Globus pallidus (tissue), 1 donor: ENCODE measurements around the gene ALDH9A1.
"Not testable (repeated sequence)": the region's sequence is repeated elsewhere in the genome, so short reads cannot be mapped to it uniquely, and the experiment has no call there.

Source experiments
- DNase-seq: peaks from one replicate; pipeline ENCODE4 v3.0.0-alpha.2; 2015; ENCODE audit warnings: low spot score

ALDH9A1 gene

DNA sequence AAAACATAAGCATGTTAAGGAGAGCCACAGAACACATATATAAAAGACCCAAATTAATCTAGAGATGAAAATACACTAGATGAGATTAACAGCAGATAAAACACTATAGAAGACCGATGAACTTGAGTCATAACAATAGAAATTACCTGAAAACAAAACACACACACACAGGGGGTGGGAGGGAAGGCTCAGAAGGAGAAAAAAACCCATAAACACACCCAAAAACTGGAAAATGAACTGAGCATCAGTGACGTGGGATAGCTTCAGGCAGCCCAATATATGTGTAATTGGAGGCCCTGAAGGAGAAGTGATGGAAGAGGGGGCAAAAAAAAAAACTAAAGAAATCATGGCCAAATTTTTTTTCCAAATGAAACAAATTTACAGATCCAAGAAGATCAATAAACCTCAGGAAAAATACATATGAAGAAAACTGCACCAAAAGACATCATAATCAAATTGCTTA, 11.4 kb downstream of the ALDH9A1 start:
- no peak for DNase-seq

DNA sequence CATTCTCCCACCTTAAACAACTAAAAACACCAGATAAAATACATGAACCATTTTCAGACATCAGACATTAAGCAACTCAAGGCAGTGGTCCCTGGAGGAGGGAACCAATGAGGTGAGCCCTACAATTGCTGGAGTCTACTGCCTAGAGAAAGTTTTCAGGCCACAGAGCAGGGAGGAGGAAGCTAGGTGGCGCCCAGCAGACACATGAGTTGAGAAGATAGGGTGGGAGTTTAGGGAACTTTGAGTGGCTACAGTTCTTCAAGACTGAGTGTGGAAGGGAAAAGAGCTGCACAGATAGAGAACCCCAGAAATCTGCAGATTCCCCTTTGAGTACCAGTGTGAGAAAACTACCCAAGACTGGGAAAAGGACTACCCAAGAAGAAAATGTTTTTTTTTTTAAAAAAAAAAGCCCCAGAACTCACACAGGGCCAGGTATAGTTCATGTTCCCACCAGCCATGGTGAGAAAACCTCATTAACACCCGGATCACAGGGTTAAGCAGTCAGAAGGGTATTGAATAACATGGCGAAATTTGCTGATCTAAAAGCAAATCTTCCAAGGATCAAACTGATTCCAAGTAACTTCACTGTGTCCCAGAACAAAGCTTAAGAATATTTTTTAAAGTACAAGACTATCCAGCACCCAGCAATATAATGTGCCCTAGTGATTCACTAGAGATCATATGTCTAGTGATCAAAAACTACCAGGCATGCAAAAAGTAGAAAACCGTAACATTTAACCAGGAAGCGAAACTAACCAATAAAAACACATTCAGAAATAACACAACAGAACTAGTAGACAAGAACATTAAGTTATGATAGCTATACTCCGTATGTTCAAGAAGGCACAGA, 12.0 kb downstream of the ALDH9A1 start:
- DNase-seq = no peak

DNA sequence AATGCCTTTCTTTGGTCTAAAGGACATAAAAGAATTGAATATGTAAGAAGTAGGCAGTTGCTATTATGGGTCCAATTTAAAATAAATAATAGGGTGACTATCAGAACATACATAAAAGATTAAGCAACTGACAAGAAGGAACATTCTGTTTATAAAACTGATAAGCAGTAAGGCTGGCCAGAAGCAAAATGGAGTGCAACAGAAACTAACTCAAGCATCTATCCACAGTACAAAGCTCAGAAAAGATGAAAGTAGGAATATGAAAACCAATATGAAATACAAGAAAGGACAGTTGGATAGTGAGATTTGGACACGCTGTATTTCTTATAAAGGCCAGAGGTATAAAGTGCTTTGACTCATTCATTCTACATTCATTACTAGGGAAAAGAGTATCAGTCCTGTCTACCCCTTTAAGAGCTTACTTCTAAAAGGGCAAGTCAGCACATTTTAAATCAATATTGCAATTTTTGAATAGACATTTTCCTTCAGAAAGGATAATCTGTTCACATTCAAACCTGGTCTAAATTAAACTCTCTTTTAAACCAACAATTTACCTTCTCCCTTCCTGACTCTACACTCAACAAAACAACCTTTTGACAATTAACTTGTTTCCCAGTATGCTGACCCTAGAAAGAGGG, 14.4 kb downstream of the ALDH9A1 start:
- no peak for DNase-seq

DNA sequence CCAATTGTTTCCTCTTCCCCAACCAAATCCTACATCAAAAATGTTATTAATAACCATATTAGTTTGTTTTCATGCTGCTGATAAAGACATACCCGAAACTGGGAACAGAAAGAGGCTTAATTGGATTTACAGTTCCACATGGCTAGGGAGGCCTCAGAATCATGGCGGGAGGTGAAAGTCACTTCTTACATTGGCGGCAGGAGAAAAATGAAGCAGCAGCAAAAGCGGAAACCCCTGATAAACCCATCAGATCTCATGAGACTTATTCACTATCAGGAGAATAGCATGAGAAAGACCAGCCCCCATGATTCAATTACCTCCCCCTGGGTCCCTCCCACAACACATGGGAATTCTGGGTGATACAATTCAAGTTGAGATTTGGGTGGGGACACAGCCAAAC, 17.6 kb downstream of the ALDH9A1 start:
- not testable (repeated sequence) for DNase-seq

DNA sequence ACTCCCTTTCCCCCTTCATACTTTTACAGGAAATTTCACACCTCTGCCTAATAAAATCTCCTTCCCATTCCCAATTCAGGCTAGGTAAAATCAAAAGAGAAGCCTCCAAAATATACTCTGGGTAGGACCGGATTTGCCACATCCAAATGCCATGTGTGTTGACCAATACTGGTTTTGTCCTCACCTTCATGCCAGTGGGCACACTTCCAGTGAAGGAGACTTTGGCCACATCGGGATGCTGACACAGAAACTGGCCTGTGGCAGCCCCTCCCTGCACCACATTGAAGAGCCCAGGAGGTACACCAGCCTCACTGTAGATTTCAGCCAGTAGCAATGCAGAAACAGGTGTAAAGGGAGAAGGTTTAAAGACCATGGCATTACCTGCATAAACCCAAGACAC, 18.1 kb downstream of the ALDH9A1 start:
- no peak for DNase-seq

DNA sequence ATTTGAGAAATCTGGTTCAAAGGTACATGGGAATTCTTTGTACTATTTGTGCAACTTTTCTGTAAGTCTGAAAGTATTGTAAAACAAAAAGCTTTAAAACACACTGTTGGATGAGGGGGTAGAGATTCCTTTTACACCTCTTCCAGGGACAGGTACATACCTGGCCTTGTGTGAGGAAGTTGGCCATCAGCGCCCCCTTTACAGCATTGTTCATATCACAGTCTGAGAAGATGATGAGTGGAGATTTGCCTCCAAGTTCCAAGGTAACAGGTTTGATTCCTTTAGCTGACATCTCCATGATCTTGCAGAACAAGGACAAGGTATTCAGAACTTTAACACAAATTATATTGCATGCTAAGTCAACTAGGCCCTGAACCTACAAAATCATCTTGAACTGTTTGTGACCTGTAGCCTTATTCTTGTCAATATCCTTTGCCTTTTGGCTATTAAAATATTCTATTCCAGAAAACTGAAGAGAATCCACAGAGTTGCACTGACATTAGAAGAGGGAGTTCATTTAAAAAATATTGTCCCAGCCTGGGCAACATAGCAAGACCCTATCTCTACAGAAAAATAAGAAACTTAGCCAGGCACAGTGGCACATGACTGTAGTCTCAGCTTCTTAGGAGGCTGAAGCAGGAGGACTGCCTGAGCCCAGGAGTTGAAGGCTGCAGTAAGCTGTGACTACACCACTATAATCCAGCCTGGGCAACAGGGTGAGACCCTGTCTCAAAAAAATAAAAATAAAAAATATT, 18.9 kb downstream of the ALDH9A1 start:
- no peak for DNase-seq

DNA sequence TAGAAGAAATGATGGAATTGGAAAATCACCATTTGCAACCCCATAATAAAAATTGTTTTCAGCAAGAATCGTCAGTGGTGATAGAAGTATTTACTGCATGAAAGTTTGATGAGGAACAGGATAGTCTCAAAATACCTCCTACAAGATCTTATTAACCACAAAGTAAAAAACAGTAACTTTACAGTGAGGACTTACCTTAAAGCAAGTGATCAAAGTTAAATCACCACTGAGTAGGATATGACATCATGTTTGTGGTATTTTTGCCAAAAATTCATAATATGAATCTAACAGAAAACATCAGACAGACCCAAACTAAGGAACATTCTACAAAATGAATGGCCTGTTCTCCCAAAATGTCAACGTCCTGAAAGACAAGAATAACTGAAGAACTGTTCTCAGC, 19.9 kb downstream of the ALDH9A1 start:
- DNase-seq = no peak

DNA sequence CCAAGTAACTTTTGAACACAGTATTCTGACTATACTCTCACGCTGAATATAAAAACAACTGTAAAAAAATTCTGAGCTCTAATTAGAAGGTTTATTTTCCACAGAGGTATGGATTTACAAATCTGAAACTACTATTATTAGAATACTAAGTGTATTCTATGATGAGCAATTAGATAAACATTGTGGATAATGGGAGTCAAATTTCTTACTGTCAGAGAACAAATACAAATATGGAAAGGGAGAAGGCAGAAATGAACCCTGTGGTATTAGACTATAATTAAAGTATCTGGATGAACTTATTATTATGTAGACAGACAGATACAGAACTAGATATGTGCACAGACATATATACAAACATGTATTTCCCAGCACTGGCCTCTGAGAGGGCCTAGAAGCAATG, 22.6 kb downstream of the ALDH9A1 start:
- no peak for DNase-seq

DNA sequence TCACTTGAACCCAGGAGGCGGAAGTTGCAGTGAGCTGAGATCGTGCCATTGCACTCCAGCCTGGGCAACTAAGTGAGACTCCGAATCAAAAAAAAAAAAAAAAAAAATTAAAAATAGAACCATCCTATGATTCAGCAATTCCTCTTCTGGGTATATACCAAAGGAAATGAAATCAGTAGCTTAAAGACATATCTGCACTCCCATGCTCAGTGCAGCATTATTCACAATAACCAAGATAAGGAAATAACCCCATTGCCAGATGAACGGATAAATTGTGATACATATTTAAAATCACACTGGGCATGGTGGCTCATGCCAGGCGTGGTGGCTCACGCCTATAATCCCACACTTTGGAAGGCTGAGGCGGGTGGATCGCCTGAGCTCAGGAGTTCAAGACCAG, 23.8 kb downstream of the ALDH9A1 start:
- DNase-seq = no peak

DNA sequence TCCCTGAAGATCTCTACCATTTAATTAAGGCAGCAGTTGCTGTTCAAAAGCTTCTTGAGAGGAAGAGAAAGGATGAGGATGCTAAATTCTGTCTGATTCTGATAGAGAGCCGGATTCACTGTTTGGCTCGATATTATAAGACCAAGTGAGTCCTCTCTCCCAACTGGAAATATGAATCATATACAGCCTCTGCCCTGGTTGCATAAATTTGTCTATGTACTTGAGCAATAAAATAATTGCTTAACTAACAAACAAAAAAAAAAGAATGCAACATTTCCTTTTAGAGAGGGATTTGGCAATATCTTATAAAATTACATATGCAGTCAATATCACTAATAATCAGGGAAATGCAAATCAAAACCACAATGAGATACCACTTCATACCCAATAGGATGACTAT, 26.8 kb downstream of the ALDH9A1 start:
- DNase-seq = no peak

DNA sequence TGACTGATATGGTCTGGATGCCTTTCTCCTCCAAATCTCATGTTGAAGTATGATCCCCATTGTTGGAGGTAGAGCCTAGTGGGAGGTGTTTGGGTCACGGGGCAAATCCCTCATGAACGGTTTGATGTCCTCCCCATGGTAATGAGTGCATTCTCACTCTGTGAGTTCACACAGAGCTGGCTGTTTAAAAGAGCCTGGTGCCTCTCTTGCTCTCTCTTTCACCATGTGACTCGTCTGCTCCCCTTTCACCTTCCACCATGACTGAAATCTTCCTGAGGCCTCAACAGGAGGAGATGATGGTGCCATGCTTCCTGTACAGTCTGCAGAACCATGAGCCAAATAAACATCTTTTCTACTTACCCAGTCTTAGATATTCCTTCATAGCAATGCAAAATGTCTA, 30.2 kb downstream of the ALDH9A1 start:
- no peak for DNase-seq

DNA sequence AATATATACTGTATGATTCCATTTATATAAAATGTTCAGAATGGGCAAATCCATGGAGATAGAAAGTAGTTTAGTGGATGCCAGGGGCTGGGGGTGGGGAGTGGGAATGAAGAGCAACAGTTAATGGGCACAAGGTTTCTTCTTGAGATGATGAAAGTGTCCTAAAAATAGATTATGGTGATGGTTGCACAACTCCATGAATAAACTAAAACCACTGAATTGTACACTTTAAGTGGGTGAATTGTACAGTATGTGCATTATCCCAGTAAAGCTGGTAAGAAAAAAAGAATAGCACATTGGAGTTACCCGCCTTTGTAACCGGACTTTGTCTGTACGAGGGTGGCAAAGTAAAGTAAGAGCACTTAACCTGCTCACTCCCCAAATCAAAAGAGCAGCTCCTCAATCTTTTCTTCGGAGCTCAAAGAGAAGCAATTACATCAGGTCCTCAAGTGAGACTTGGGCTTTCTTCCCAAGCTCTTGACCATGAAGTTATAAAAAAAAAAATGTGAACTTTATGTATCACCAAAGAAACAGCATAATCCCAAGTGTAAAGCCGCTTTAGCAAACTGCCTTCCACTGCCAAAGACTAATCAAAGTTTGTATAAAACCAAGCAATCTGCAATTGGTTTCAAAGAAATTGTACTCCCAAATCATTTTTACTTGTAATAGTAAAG, 32.1 kb downstream of the ALDH9A1 start:
- DNase-seq = no peak

DNA sequence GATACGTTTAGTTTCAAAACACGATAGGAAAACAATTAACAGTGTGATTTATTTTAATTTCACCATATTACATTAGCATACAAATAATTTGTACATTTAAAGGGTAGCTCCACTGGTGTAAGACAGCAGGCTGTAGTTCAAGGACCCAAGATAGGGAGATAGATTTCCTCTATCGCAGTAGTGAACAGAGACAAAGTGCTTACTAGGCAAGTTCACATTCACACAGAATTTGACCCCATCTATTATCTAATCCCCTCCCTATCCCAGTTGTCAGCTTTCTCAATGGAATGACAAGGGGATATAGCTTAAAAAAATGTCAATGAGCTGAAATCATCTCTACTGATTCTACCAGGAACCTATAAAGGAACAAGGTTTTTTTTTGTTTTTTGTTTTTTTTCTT, 36.2 kb downstream of the ALDH9A1 start:
- DNase-seq = no peak

DNA sequence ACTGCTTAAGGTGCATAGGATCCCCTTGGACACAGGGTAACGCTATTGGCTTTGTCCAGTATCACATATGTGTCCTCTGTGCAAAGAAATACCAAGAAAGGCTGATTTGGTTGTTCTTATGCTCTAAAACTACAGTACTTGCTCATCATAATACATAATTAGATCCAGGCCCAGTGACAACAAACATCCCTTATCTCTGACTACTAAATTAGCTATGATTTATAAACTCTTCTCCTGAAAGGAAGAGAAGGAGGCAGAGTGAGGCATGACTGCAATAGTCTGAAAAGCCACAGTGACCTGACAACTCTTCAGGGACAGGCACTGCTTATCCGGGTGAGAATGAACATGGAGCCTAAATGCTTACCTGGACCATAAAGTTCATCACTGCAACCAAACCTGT, 36.7 kb downstream of the ALDH9A1 start:
- DNase-seq = no peak

DNA sequence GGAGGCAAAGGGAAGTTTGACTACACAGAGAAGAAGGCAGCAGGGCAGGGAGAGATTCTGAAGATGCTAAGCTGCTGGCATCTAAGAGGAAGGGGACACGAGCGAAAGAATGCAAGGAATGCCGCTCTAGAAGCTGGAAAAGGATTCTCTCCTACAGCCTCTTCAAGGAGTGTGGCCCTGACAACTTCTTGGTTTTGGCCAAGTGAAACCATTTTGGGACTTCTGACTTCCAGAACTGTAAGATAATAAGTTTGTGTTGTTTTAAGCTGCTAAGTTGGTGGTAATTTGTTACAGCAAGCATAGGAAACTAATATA, 38.8 kb downstream of the ALDH9A1 start:
- DNase-seq = no peak

DNA sequence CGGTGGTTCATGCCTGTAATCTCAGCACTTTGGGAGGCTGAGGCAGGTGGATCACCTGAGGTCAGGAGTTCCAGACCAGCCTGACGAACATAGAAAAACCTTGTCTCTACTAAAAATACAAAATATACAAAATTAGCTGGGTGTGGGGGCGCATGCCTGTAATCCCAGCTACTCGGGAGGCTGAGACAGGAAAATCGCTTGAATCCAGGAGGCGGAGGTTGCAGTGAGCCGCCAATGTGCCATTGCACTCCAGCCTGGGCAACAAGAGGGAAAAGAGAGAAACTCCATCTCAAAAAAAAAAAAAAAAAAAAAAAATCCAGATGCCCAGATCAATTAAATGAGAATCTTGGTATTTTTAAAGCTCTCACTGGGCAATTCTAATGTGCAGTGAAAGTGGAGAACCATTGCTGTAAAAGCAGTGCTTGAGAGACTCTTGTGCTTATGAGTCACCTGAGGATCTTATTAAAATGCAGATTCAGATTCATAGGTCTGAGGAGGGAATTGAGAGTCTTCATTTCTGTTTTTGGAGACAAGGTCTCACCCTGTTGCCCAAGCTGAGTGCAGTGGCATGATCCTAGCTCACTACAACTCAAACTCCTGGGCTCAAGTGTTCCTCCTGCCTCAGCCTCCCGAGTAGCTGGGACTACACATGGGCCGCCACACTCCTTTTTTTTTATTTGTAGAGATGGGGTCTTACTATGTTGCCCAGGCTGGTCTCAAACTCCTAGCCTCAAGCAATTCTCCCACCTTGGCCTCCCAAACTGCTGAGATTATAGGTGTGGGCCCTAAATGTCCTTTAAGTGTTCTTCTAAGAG, 39.4 kb downstream of the ALDH9A1 start:
- not testable (repeated sequence) for DNase-seq

DNA sequence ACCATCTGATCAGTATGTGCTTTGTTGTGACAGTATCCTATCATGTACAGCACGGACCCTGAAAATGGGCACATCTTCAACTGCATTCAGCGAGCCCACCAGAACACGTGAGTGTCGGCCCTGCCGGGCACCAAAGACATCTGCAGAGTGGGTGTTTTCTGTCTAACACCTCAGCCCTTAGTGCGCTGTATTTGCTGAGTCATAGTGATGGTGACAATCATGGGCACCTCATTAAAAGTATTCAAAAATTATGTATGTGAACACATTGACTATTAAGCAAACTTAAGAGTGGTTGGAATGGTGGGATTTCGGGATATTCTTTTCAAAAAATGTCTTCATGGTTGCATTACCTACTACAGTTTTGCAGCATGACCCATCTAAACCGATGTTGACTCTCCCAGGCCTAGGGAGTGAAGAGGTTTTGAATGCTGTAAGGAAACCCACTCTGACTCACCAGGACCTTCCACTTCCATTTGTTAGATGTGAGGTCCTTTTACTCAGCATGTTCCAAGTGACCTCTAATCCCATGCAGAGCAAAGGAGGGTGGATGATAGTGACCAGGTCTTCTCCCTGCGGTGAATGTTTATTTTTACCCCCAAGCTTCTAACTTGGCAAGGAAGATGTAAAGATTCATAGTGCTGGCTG, 47.3 kb downstream of the ALDH9A1 start:
- DNase-seq = no peak

DNA sequence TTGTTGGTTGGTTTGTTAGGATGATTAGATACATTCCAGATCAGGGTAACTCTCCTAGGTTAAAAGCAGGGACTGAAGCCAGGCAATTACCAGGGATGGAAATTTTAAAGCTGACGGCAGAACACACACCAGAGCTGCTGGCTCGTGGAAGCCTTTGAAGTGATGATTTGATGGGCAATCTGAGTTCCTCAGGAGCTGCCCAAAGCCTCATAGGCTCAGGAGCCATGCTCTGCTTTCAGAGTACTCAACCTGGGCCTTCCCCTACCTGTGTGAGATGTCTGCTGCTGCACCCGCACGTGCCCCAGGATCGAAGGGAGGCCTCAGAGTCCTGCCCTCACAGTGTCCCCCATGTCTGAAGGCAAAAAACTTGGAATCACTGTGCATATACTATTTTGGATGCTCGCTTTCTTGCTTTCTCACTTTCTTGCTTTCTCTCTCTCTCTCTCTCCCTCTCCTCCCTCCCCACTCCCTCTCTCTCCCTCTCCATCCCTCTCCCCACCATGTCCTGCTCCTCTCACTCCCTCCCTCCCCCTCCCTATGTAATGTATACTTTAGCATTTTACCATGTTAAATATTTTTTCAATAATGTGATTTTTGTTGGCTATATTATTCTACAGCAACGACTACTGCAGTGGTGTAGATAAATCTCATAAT, 49.3 kb downstream of the ALDH9A1 start:
- no peak for DNase-seq

DNA sequence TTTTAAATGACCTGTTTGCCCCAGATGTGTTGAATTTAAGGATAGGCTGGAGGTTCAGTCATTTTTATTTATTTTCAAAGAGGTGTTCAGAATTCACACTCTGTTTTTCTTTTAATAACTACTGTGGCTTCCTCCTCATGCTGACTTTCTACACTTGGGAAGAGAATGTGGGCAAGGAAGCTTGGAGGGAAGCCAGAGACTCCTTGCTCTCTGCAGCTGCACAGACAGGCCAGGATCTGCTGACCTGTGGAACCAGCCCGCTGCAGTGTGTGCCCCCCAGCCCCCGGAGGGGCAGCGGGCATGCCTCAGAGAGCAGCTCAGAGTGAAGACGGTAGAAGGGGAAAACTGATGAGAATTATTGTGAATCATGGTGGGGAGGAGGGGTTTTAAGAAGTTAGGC, 50.4 kb downstream of the ALDH9A1 start:
- DNase-seq = no peak

DNA sequence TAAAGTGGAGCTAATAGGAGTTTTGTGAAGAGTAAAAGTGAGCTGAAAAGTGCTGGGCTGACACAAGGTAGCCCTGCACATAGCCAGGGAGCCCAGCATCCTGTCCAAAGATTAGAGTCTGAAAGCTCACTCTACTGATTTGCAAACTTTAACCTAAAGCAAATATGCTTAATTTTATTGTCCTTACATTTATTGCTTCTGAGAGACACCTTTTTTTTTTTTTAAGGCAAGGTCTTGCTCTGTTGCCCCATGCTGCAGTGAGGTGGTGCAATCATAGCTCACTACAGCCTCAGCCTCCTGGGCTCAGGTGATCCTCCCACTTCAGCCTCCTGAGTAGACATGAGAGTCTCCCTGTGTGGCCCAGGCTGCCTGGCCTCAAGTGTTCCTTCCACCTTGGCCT, 50.8 kb downstream of the ALDH9A1 start:
- no peak for DNase-seq
